ENCODE measurements around the gene MTA3.
"Not testable (repeated sequence)": the region's sequence is repeated elsewhere in the genome, so short reads cannot be mapped to it uniquely, and the experiment has no call there.

The MTA3 gene

GRCh38 chr2:42614838-42615237 lies 46.4 kb downstream of the MTA3 start:
- DNase-seq = no peak

DNA sequence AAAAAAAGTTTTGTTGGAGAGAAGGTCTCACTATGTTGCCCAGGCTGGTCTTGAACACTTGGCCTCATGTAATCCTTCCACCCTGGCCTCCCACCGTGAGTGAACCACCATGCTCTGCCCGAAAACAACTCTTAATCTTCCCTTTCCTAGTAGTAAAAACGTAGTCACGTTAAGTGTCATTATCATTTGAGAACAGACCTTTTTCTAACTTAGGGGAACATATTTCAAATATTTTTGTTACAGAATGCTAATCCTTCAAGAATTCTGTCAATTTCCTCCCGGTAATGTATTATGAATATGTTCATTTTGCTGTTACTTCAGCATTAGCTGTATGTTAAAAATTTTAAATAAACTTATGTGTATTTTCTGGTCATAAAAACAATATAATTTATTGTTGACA lies 49.7 kb downstream of the MTA3 start:
- DNase-seq = no peak

DNA sequence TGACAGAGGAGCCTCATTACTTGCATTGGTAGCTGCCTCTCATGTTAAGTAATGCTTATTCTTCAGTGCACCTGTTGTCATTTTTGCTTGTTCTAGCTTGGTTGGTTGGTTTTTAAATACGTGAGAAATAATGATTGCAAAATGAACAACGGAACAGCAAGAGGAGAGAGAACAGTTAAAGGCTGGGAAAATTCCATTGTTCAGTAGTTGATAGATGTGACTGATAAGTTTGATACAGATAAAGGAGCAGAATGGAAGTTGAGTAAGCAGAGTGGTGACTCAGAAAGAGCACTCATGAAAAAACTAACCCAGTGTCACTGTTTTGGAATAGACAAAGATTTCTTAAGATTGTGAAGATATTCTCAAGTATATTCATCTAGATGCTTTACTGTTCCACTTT lies 50.5 kb downstream of the MTA3 start:
- DNase-seq = no peak

DNA sequence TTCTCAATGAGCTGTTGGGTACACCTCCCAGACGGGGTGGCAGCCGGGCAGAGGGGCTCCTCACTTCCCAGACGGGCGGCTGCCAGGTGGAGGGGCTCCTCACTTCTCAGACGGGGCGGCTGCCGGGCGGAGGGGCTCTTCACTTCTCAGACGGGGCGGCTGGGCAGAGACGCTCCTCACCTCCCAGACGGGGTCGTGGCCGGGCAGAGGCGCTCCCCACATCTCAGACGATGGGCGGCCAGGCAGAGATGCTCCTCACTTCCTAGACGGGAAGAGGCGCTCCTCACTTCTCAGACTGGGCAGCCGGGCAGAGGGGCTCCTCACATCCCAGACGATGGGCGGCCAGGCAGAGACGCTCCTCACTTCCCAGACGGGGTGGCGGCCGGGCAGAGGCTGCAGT lies 53.2 kb downstream of the MTA3 start:
- DNase-seq = not testable (repeated sequence)

- no peak for DNase-seq
Measured at GRCh38 chr2:42622943-42623676, 54.7 kb downstream of the MTA3 start.

DNA sequence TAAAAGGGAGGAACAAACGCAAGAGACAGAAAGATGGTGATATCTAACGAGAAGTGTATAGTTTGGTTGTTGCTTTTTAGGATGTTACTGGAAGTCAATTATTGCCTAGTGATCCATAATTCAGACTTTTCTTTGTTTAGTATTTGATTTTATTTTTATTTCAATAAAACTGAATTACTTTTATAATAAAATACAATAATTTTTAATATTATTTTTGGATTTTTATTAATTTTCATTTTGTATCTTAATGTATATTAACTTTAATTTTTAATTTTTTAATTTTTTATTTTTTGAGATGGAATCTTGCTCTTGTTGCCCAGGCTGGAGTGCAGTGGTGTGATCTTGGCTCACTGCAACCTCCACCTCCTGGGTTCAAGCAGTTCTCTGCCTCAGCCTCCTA lies 55.6 kb downstream of the MTA3 start:
- DNase-seq = no peak

GRCh38 chr2:42628024-42628423 lies 59.6 kb downstream of the MTA3 start:
- not testable (repeated sequence) for DNase-seq

- DNase-seq = no peak
Measured at GRCh38 chr2:42636934-42637333, 68.5 kb downstream of the MTA3 start.

DNA sequence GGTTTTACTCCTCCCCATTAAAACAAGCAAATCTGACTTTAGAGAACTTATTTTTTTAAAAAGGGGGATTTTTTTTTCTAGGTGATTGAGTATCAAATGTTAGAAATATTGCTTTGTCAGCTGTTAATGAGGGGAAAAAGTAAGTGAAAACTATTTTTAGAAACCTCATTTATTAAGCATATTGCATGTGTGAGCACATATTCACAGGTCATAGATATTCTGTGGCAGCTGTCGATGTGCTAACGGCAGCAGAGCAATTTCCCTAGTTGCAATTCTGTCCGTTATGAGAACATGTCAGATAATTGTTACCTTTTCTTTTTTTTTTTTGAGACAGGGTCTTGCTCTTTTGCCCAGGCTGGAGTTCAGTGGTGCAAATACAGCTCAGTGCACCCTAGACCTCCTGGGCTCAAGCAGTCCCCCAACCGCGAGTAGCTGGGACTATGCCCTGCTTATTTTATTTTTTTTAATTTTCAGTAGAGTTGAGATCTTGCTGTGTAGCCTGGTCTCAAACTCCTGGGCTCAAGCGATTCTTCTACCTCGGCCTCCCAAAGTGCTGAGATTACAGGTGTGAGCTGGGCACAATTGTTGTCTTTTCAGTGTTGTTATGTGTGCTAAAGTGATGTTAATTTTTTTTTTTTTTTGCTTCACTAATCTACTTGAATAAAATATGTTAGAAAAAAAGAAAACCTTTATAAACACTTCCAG lies 69.8 kb downstream of the MTA3 start:
- DNase-seq = no peak

DNA sequence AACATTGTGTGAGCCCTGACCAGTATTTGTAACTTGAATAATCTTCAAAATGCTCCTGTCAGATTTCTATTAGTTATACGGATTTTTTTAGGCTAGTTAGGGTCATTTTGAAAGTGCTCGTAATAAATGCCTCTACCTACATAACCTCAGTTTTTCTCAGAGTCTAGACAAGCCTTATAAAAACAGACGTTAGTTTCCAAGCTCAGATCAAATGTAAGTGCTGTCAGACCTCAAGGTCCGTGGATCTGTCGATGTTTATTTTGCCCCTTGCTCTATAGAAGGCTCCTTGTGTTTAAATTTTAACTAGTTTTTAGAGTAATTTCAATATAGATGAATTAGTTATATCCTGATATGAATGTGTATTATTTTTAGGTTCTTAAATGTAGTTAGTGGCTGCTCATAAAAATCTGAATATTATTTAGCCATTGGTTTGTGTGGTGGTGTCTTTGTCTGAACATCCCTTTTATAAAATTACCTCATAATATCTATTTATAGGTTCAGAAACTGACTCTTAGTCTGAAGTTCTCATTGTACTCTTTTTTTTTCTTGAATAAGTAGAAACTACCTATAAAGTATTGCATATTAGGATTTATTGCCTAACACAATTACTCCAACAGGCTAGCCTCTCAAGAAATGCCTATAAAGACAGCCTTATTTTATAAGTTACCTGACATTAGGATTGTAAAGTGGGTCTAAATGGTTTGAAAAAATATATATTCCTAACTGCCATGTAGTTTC lies 71.1 kb downstream of the MTA3 start:
- no peak for DNase-seq

- no peak for DNase-seq
Measured at GRCh38 chr2:42640261-42640660, 71.8 kb downstream of the MTA3 start.

- not testable (repeated sequence) for DNase-seq
Measured at GRCh38 chr2:42642371-42642770, 73.9 kb downstream of the MTA3 start.

DNA sequence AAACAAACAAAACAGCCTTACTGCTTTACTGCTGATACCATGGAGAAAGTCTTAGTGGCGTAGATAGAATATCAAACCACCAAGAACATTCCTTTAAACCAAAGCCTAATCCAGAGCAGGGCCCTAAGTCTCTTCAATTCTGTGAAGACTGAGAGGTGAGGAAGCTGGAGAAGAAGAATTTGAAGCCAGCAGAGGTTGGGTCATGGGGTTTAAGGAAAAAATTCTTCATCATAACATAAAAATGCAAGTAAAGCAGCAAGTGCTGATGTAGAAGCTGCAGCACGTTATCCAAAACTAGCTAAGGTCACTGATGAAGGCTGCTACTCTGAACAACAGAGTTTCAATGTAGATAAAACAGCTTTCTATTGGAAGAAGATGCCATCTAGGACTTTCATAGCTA lies 77.1 kb downstream of the MTA3 start:
- DNase-seq = no peak

- no peak for DNase-seq
Measured at GRCh38 chr2:42648796-42649195, 80.4 kb downstream of the MTA3 start.

DNA sequence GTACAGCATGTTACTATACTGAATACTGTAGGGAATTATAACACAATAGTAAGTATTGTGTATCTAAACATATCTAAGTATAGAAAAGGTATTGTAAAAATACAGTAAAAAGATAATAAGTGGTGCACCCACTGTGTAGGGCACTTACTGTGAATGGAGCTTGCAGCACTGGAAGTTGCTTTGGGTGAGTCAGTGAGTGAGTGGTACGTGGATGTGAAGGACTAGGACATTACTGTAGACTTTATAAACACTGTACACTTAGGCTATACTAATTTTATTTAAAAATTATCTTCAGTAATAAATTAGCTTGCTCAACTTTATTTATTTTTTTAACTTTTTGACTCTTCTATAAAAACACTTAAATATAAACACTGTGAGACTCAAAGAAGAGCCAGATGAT lies 82.6 kb downstream of the MTA3 start:
- no peak for DNase-seq

GRCh38 chr2:42652086-42652485 lies 83.7 kb downstream of the MTA3 start:
- DNase-seq = no peak

GRCh38 chr2:42653039-42653438 lies 84.6 kb downstream of the MTA3 start:
- no peak for DNase-seq

GRCh38 chr2:42653908-42654445 lies 85.5 kb downstream of the MTA3 start:
- DNase-seq = no peak

GRCh38 chr2:42658306-42658705 lies 89.9 kb downstream of the MTA3 start:
- no peak for DNase-seq

DNA sequence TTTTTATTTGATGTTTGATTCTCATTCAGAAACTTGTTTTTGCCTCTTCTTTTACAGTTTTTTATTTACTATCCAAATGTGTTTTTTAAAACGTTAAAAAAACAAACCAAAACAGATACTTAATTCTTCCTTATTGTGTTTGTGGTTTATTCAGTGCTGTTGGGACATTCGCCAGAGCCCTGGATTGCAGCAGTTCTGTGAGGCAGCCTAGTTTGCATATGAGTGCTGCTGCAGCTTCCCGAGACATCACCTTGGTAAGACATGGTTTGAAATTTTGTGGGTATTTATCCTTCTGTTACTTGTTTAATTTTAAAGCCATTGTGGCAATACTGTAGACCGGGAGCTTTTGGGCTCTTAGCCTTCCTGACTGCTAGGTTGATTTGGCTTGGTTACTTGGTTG lies 91.2 kb downstream of the MTA3 start:
- no peak for DNase-seq

- DNase-seq = no peak
Measured at GRCh38 chr2:42663106-42663780, 94.8 kb downstream of the MTA3 start.

DNA sequence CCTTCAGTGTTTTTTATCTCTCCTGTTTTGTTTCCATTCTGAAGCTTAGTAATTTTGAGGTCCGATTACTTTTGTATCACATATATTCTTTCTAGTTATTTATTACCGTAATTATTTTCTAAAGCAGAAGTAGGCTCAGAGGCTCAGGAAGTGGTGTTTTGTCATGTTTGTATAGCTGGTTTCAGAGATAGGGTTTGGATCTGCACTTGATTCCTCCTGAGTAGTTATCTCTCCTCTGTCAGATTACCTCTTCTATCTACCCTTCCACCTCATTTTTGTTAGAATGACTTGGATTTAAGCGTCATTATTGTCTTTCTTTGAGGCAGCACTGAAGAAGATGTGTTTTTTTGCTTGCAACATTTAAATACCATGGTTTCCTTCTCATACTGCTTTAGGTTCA lies 95.4 kb downstream of the MTA3 start:
- no peak for DNase-seq

GRCh38 chr2:42673989-42674579 lies 105.7 kb downstream of the MTA3 start:
- no peak for DNase-seq

Measured in NCI-H187 treated with DMSO at 0.1 percent for 48 hours (cell line).